K562 (cell line): ENCODE results near the gene ZNF865. TPM values are rescaled to one million over a fixed set of nuclear protein-coding genes. Genes with fewer than 3 reads are reported as not detected.
A peak's percentile ranks its signal among the peaks of the same experiment; 100 is the strongest.

Experiments
- ATF7 ChIP-seq: fragments of 450-650 bp; IDR thresholded peaks from 2 replicates; pipeline ENCODE4 v1.7.1; 2014; ENCODE audit warnings: mild to moderate bottlenecking, moderate library complexity
- ESRRA ChIP-seq: fragments of 450-650 bp; IDR thresholded peaks from 2 replicates; pipeline ENCODE4 v1.6.1; 2014; ENCODE audit warnings: low read depth, mild to moderate bottlenecking, moderate library complexity, borderline replicate concordance
- EZH2 ChIP-seq: IDR thresholded peaks from 2 replicates; pipeline ENCODE4 v1.6.1; 2012; ENCODE audit warnings: low read depth, mild to moderate bottlenecking, inconsistent platforms, low read length, borderline replicate concordance
- MAZ ChIP-seq, 2 experiments: fragments of 450-650 bp in 1 of 2; sonication (generic) in 1 of 2; formaldehyde crosslinking; IDR thresholded peaks in 1 of 2; conservative IDR thresholded peaks in 1 of 2; 2 replicates each; pipeline versions ENCODE4 v1.4.0 to v1.5.0; 2020; ENCODE audit warnings: mild to moderate bottlenecking in 1 of 2, missing genetic modification reagents in 1 of 2
- MGA ChIP-seq: fragments of 450-650 bp; IDR thresholded peaks from 2 replicates; pipeline ENCODE4 v1.6.1; 2016; ENCODE audit warnings: mild to moderate bottlenecking, moderate library complexity
- ZNF134 ChIP-seq: fragments of 250-450 bp; sonication (Bioruptor Pico); conservative IDR thresholded peaks from 2 replicates; pipeline ENCODE4 v1.4.0; 2020
- ZNF280A ChIP-seq: fragments of 450-650 bp; IDR thresholded peaks from 2 replicates; pipeline ENCODE4 v1.6.1; 2018; ENCODE audit warnings: mild to moderate bottlenecking, low read depth; ENCODE audit not compliant: partially characterized antibody
- polyA plus RNA-seq, 8 experiments: library from polyadenylated mRNA; depleted of rRNA in 4 of 8; stranded (reverse) in 5 of 8; unstranded in 3 of 8; fragments of >200 nt; fragmentation: Nextera tagmentation in 2 of 8; fragmentation: Illumina TruSeq in 1 of 8; extraction: Ambion mirVana in 2 of 8; extraction: Trizol in 1 of 8; gene quantifications; 2 replicates each; pipeline versions ENCODE4 v1.2.1 to v1.2.3, GENCODE V29; 2011 to 2014; ENCODE audit warnings: inconsistent platforms in 1 of 8, missing spikeins in 1 of 8
- total RNA-seq, 7 experiments: library from RNA; depleted of rRNA in 6 of 7; stranded (reverse); fragments of >200 nt in 6 of 7; fragmentation: Illumina TruSeq in 2 of 7; extraction: Trizol in 2 of 7; gene quantifications; 2 replicates each; pipeline versions ENCODE4 v1.2.1 to v1.2.3, GENCODE V29; 2011 to 2021; ENCODE audit warnings: low replicate concordance in 1 of 7

Gene ZNF865
- total and polyA plus RNA-seq, 9 of the 15 experiments (the other 6 are each of a cell fraction or from before 2014, with no cell fraction given), result 0.40 to 18.8 (median 1.6) TPM; not detected in 2

- TF ChIP-seq MGA (no peak), MAZ (CRISPR knock-in tag; conservative IDR thresholded peaks at IDR 0.05 in 1 of 2, IDR thresholded peaks at IDR 0.05 in 1 of 2) (peak; percentile 39 to 75; a peak in 3 of 4 replicates), ATF7 (peak; percentile 55; the same call in 1 of the 2 replicates), ZNF280A (no peak), ZNF134 (no peak), EZH2 (no peak), ESRRA (no peak)
Measured at GRCh38 chr19:55624109-55625003, 18.9 kb downstream of the ZNF865 start, which contains the start of gene ZNF784 (continued).
